KBM-7 (cell line): ENCODE results near the gene RNU1-4.
"Not testable (repeated sequence)": the region's sequence is repeated elsewhere in the genome, so short reads cannot be mapped to it uniquely, and the experiment has no call there.

Experiments used
- DNase-seq: peaks from one replicate; pipeline ENCODE4 v3.0.0-alpha.2; 2015
- in situ Hi-C: fragments of 300-500 bp; cut with MboI; formaldehyde crosslinking; loops from 2 replicates; pipeline ENCODE4 v1.14.3; 2020; ENCODE audit warnings: low sequenced_read_pairs, low pct_unique_long_range_greater_than_20kb, mixed read lengths

The RNU1-4 gene

GRCh38 chr1:16781033-16781432, 40.7 kb downstream of the RNU1-4 start:
- DNase-seq, in situ Hi-C loops: not testable (repeated sequence)

DNA sequence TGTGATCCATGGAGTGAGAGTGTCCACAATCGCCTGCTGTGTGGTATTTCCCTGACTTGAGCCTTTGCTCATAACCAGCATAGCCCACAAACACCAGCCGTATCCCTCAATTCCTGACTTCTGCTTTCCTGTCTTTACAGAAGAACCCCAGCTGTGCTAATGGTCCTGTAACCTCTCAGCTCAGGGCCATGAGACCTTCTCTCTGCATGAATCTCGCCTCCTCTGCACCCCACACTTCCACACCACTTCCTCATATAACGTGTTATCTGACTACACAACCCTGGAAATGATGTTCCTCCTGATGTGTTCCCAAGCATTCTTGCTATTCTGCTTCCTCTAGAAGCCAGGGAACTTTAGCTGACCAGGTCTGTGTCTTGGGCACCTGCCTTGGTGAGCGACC, 41.3 kb downstream of the RNU1-4 start:
- in situ Hi-C loops, result not testable (repeated sequence)
- peak; percentile 42 for DNase-seq

DNA sequence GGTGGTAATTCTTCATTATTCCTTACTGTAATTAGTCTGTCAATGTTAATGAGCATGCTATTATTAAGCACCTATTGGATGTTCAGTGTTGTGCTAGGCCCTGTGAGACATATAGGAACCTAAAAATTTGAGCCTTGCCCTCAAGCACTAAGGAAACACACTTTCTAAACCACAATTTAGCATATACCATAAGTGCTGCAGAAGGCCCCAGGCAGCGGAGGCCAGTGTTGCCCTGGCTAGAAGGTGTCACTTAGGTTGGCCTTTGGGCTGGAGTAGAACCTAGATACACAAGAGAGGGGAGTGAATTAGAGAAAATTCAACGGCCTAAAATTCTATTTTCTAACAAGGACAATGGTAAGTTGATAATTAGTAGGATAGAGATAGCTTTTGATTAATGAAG, 44.6 kb downstream of the RNU1-4 start:
- DNase-seq, in situ Hi-C loops: not testable (repeated sequence)

DNA sequence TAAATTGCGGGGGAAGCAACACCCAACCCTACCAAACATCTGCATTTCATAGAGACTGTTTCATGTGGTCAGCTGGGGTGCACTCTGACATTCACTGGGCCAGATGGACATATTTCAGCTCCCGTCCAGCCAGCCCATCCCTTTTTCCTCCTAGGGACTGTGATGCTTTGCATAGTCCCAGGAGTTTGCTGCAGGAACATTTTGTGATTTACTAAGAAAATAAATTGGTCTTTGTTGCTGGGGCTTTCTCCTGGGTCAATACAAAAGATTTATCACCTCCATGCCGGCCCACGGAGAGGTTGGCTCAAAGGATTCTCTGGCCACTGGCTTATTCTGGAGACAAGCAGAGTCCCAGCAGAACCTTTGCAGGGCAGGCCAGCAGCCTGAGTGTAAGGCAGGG, 46.0 kb downstream of the RNU1-4 start:
- in situ Hi-C loops, DNase-seq: not testable (repeated sequence)

- in situ Hi-C loops, DNase-seq: not testable (repeated sequence)
Measured at GRCh38 chr1:16787175-16787574, 46.9 kb downstream of the RNU1-4 start.

DNA sequence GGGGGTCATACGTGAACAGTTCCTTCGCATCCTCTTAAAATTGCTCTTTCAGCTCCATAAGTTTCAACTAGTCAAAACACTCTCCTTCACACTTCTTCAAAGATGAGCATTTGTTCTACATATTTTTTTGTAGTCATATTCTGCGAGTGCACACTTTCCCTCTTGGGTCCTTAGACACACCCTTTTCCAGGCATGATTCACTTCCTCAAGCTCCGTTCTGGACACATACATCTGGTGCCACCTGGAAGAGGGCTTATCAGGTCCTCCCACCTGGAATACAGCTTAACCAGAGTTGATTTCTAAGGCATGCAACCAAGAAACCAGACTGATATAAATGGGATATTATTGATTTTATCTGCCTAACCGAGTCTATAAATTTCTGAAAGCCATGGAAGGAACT, 47.4 kb downstream of the RNU1-4 start:
- DNase-seq, in situ Hi-C loops: not testable (repeated sequence)
